Activated B cell treated with CpG ODN at 0.5 μM for 24 hours (primary cell): Measurements from ENCODE around the gene HSPB1. TPM values are rescaled to one million over a fixed set of nuclear protein-coding genes. Genes with fewer than 3 reads are reported as not detected.
"Not testable (repeated sequence)": the region's sequence is repeated elsewhere in the genome, so short reads cannot be mapped to it uniquely, and the experiment has no call there.

Source experiments
- ATAC-seq: fragments of 200-7000 bp; cut with Tn5 transposase; one replicate; pipeline ENCODE4 v1.10.0; 2021; ENCODE audit warnings: low read depth, mild to moderate bottlenecking, moderate library complexity
- CTCF ChIA-PET: fragments of 350-600 bp; sonication (Branson Sonifier 250); formaldehyde crosslinking; loops from one replicate; lab custom pipeline; 2021; ENCODE audit warnings: antibody characterized with exemption; lab: Charles Lee
- POLR2A ChIA-PET: fragments of 350-600 bp; sonication (Branson Sonifier 250); formaldehyde crosslinking; loops from one replicate; lab custom pipeline; 2021; ENCODE audit warnings: antibody characterized with exemption; lab: Charles Lee
- DNase-seq: peaks from one replicate; pipeline ENCODE4 v3.0.0; 2022
- H3K27ac Mint-ChIP-seq: one replicate; pipeline ENCODE4 v1.8.0; 2020; ENCODE audit warnings: mixed read lengths
- H3K27me3 Mint-ChIP-seq: one replicate; pipeline ENCODE4 v1.8.0; 2021; ENCODE audit warnings: mixed read lengths
- H3K36me3 Mint-ChIP-seq: one replicate; pipeline ENCODE4 v1.8.0; 2021; ENCODE audit warnings: low read depth, mixed read lengths
- H3K4me1 Mint-ChIP-seq: one replicate; pipeline ENCODE4 v1.8.0; 2021; ENCODE audit warnings: mixed read lengths
- H3K4me3 Mint-ChIP-seq: one replicate; pipeline ENCODE4 v1.8.0; 2020; ENCODE audit warnings: mild to moderate bottlenecking, mixed read lengths
- H3K9me3 Mint-ChIP-seq: one replicate; pipeline ENCODE4 v1.8.0; 2020; ENCODE audit warnings: mixed read lengths
- intact Hi-C: fragments of 100-400 bp; cut with micrococcal nuclease; formaldehyde crosslinking; loops from one replicate; pipeline ENCODE4 v1.15.1; 2024
- total RNA-seq: library from RNA; stranded (reverse); gene quantifications from 2 replicates; pipeline ENCODE4 v1.2.3, GENCODE V29; 2022
- TF ChIP-seq, protein P1 (sequence below): fragments of 200-600 bp; IDR thresholded peaks from one replicate; pipeline ENCODE4 v1.8.0; 2022; ENCODE audit warnings: antibody characterized with exemption, mild to moderate bottlenecking

HSPB1 gene
- total RNA-seq, 1 donor from 2014 or later, result 65.6 TPM

DNA sequence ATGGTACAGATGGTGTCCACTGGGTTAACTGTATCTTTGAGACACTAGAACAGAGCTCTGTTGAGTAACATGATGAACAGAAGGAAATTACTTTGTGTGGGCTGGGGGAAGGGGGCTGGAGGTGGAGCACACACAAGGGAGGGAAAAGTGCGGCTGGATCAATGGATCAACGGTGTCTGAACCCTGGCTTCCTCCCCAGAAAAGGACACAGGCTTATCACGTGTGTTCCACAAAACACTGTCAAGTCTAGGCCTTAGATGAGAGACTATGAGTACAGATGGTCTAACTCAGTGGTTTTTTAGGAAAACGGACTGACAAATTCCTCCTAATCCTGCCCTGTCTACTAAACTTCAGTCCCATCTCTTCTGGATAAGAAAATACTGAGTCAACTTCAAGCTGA, 27.8 kb downstream of the HSPB1 start:
- Mint-ChIP-seq H3K4me1 (peaks cover 37% of the 10 kb centered on the region), H3K4me3 (no peak overlapping the region), H3K27ac (no peak overlapping the region), H3K36me3 (peaks cover 53% of the 10 kb centered on the region), H3K27me3 (no peaks in the 10 kb centered on the region), H3K9me3 (no peaks in the 10 kb centered on the region)
- intact Hi-C loops, result no loop called here
- TF ChIP-seq, protein P1, sequence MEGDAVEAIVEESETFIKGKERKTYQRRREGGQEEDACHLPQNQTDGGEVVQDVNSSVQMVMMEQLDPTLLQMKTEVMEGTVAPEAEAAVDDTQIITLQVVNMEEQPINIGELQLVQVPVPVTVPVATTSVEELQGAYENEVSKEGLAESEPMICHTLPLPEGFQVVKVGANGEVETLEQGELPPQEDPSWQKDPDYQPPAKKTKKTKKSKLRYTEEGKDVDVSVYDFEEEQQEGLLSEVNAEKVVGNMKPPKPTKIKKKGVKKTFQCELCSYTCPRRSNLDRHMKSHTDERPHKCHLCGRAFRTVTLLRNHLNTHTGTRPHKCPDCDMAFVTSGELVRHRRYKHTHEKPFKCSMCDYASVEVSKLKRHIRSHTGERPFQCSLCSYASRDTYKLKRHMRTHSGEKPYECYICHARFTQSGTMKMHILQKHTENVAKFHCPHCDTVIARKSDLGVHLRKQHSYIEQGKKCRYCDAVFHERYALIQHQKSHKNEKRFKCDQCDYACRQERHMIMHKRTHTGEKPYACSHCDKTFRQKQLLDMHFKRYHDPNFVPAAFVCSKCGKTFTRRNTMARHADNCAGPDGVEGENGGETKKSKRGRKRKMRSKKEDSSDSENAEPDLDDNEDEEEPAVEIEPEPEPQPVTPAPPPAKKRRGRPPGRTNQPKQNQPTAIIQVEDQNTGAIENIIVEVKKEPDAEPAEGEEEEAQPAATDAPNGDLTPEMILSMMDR, result no peak
- CTCF ChIA-PET, result no interaction called here
- DNase-seq (no peak), ATAC-seq (no peak)
- POLR2A ChIA-PET, result no interaction called here

DNA sequence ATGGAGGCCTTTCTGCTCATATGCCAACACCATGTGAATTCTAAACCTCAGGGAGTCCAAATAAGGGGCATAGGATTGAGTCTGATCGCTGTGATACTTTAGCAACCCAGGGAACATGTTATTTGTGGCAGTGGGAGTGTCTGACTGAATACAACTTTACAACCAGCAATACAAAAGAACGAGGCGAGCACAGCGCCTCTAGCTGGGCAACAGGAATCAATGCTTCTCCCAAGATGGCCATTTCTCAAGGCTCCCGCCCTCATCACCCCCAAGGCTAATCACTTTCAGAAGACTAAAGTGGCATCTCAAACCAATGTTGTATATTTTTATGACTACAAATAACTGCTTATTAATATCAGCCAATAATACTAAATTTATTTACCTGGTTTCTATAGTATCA, 28.2 kb downstream of the HSPB1 start:
- H3K9me3 Mint-ChIP-seq, result no peaks in the 10 kb centered on the region
- intact Hi-C loops, result no loop called here
- peaks cover 37% of the 10 kb centered on the region for H3K4me1 Mint-ChIP-seq
- no peak overlapping the region for H3K4me3 Mint-ChIP-seq
- ChIA-PET POLR2A (no interaction called here), CTCF (no interaction called here)
- TF ChIP-seq, protein P1, result no peak
- ATAC-seq (no peak), DNase-seq (no peak)
- H3K36me3 Mint-ChIP-seq, result peaks cover 53% of the 10 kb centered on the region
- H3K27me3 Mint-ChIP-seq, result no peaks in the 10 kb centered on the region
- no peak overlapping the region for H3K27ac Mint-ChIP-seq

DNA sequence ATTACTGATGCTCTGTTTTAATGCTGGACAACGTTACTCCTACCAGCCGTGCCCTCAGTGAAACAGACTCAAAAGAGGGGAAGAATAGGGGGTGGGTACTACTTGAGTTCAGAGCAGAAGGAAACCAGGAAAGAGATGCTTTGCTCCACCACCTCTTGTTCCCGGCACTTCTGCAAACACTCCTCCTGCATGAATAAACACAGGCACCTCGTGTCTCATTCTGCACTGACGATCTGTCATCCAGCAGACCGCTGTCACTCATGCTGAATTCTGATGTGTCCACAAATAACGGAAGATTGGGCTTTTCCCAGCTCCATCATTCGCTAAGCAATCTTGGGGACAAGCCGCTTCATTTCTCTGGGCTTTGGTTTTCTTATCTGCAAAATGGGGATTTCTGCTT, 29.6 kb downstream of the HSPB1 start:
- CTCF ChIA-PET, result no interaction called here
- peaks cover 48% of the 10 kb centered on the region for H3K36me3 Mint-ChIP-seq
- intact Hi-C loops, result no loop called here
- TF ChIP-seq, protein P1, result no peak
- peaks cover 41% of the 10 kb centered on the region for H3K4me1 Mint-ChIP-seq
- POLR2A ChIA-PET, result no interaction called here
- H3K27ac Mint-ChIP-seq, result no peak overlapping the region
- ATAC-seq (no peak), DNase-seq (no peak)
- H3K4me3 Mint-ChIP-seq, result no peak overlapping the region
- no peaks in the 10 kb centered on the region for H3K9me3 Mint-ChIP-seq
- H3K27me3 Mint-ChIP-seq, result no peaks in the 10 kb centered on the region

DNA sequence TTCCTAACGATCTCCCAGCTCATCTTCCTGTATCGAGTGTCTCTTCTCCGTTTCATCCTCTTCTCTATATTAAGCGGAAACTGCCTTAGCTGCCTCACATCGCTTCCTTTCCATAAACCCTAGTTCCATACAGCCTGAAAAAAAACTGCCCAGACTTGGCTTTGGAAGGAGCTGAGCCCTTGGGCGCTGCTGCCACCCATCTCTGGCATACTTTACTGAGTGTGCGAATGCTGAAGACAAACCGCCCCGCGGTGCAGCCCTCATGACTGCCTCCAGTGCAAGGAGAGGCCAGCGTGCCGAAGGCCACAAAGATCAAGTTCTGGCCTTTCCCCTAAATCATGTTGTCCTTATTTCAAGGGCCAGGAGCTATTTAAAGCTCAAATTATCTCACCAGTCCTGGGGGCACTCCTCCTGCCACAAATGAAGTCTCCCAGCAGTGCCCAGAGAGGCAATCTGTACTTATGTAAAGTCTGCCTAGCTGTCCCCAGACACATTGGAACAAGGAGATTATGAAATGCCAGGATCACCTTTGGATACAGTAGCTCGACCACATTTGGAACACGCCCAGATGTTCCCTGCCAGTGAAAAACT, 31.1 kb downstream of the HSPB1 start:
- H3K27ac Mint-ChIP-seq, result no peak overlapping the region
- peaks cover 44% of the 10 kb centered on the region for H3K4me1 Mint-ChIP-seq
- POLR2A ChIA-PET, result interaction anchor here (1.6 kb wide), 1 partner anchor 16 kb away, joined by 3 read pairs; no protein-coding TSS in a partner anchor

DNA sequence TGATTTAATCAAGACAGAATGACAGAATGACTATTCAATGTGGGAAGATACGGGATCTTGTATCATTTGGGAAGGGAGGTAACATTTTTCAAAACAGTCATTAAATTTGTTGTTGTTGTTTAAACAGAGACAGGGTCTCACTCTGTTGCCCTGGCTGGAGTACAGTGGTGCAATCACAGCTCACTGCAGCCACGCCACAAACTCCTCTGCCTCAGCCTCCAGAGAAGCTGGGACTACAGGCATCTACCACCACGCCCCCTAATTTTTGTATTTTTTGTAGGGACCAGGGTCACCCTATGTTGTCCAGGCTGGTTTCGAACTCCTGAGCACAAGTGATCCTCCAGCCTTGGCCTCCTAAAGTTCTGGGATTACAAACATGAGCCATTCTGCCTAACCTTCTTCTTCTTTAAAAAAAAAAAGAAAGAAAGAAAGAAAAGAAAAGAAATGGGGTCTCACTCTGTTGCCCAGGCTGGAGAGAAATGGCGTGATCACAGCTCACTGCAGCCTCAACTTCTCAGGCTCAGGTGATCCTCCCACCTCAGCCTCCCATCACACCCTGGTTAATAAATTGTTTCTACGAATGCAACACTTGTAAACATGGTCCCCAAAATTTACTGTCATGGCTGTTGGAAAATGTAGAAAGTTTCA, 32.0 kb downstream of the HSPB1 start:
- H3K36me3 Mint-ChIP-seq, result peaks cover 42% of the 10 kb centered on the region
- DNase-seq (no peak), ATAC-seq (no peak)
- no peaks in the 10 kb centered on the region for H3K27me3 Mint-ChIP-seq
- no peak overlapping the region for H3K4me3 Mint-ChIP-seq
- no peak overlapping the region for H3K27ac Mint-ChIP-seq
- TF ChIP-seq, protein P1, result no peak
- CTCF ChIA-PET, result interaction anchor here (1.0 kb wide), 1 partner anchor 20 kb away, joined by 3 read pairs; no protein-coding TSS in a partner anchor
- POLR2A ChIA-PET, result interaction anchor here (1.6 kb wide), 1 partner anchor 17 kb away, joined by 3 read pairs; no protein-coding TSS in a partner anchor
- H3K9me3 Mint-ChIP-seq, result no peaks in the 10 kb centered on the region
- peaks cover 47% of the 10 kb centered on the region for H3K4me1 Mint-ChIP-seq
- intact Hi-C loops, result no loop called here

More for the DNA sequence above, 31.1 kb downstream of the HSPB1 start:
- Mint-ChIP-seq H3K9me3 (no peaks in the 10 kb centered on the region), H3K4me3 (no peak overlapping the region), H3K27me3 (no peaks in the 10 kb centered on the region), H3K36me3 (peaks cover 49% of the 10 kb centered on the region)
- TF ChIP-seq, protein P1, result no peak
- no peak for ATAC-seq
- CTCF ChIA-PET, result interaction anchor here (1.0 kb wide), 1 partner anchor 19 kb away, joined by 3 read pairs; no protein-coding TSS in a partner anchor
- no peak for DNase-seq
- intact Hi-C loops, result no loop called here

DNA sequence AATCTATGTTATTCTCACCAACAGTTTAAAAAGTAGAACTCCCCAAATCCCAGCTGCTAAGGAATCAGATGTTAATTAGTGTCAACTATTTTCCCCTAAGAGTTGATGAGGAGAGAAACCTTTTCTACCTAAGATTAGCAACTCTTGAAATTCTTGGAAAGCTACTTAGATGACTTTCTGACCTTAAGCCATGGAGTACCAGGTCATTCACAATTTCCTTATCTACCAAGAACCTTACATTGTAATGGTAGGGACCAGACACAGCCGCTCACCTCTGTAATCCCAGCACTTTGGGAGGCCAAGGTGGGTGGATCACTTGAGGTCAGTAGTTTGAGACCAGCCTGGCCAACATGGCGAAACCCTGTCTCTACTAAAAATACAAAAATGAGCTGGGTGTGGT, 32.9 kb downstream of the HSPB1 start:
- H3K27me3 Mint-ChIP-seq, H3K4me3 Mint-ChIP-seq, DNase-seq, intact Hi-C loops, CTCF ChIA-PET, POLR2A ChIA-PET, ATAC-seq, H3K27ac Mint-ChIP-seq, H3K9me3 Mint-ChIP-seq: not testable (repeated sequence)
- peaks cover 50% of the 10 kb centered on the region for H3K4me1 Mint-ChIP-seq
- H3K36me3 Mint-ChIP-seq, result peaks cover 42% of the 10 kb centered on the region
